Esophagus muscularis mucosa (tissue), 4 donors: ENCODE measurements around the gene ADGRD2. TPM values are rescaled to one million over a fixed set of nuclear protein-coding genes. Genes with fewer than 3 reads are reported as not detected.

Experiments used
- DNase-seq: peaks from one replicate; pipeline ENCODE4 v3.0.0-alpha.2; 2017; ENCODE audit errors: extremely low spot score
- H3K27ac ChIP-seq, 4 donors: fragments of 200-600 bp; sonication (generic); replicated peaks in 1 of 4; 1 replicate in 3 of 4; 2 replicates in 1 of 4; pipeline ENCODE4 v1.5.1; 2016 to 2019; ENCODE audit warnings: mild to moderate bottlenecking in 1 of 4
- H3K27me3 ChIP-seq, 4 donors: fragments of 200-600 bp; sonication (generic); one replicate each; pipeline versions ENCODE4 v1.5.1 to v1.6.0; 2016 to 2019
- H3K36me3 ChIP-seq, 4 donors: fragments of 200-600 bp; sonication (generic); one replicate each; pipeline ENCODE4 v1.5.1; 2016 to 2019
- H3K4me1 ChIP-seq, 4 donors: fragments of 200-600 bp; sonication (generic); one replicate each; pipeline ENCODE4 v1.5.1; 2016 to 2019
- H3K4me3 ChIP-seq, 4 donors: fragments of 200-600 bp; sonication (generic); 1 replicate in 2 of 4; 2 replicates in 2 of 4; pipeline ENCODE4 v1.5.1; 2016 to 2019; ENCODE audit warnings: mild to moderate bottlenecking in 4 of 4, moderate library complexity in 1 of 4
- H3K9me3 ChIP-seq, 4 donors: fragments of 200-600 bp; sonication (generic); 1 replicate in 3 of 4; 2 replicates in 1 of 4; pipeline ENCODE4 v1.5.1; 2016 to 2019
- EP300 ChIP-seq: sonication (generic); formaldehyde crosslinking; IDR thresholded peaks from one replicate; pipeline ENCODE4 v1.6.1; 2017; ENCODE audit warnings: antibody characterized with exemption
- POLR2A ChIP-seq: fragments of 450-650 bp; IDR thresholded peaks from one replicate; pipeline ENCODE4 v1.6.1; 2017; ENCODE audit warnings: antibody characterized with exemption, moderate library complexity, mild to moderate bottlenecking, low read depth
- POLR2AphosphoS5 ChIP-seq, 2 donors: sonication (generic); formaldehyde crosslinking; IDR thresholded peaks; one replicate each; pipeline ENCODE4 v1.6.1; 2017; ENCODE audit warnings: antibody characterized with exemption in 2 of 2
- WGBS: methylation state at CpG from one replicate; pipeline ENCODE4 v1.1.5; 2018; 5-methylcytosine and 5-hydroxymethylcytosine counted together
- intact Hi-C: fragments of 100-400 bp; cut with DNase I; formaldehyde crosslinking; loops from one replicate; pipeline ENCODE4 v1.15.1; 2023
- total RNA-seq, 4 donors: library from RNA; depleted of rRNA; stranded (reverse); fragments of >200 nt; gene quantifications; one replicate each; pipeline versions ENCODE4 v1.1.0 to v1.2.1, GENCODE V29; 2016
- TF ChIP-seq, protein P1 (sequence below), 3 experiments: fragments of 200-600 bp in 2 of 3; fragments of 450-650 bp in 1 of 3; sonication (generic) in 2 of 3; IDR thresholded peaks; one replicate each; pipeline ENCODE4 v1.5.1; 2017 to 2019; ENCODE audit warnings: antibody characterized with exemption in 3 of 3, mild to moderate bottlenecking in 2 of 3, moderate library complexity in 1 of 3

ADGRD2 gene
- total RNA-seq, 4 donors from 2014 or later: not detected

DNA sequence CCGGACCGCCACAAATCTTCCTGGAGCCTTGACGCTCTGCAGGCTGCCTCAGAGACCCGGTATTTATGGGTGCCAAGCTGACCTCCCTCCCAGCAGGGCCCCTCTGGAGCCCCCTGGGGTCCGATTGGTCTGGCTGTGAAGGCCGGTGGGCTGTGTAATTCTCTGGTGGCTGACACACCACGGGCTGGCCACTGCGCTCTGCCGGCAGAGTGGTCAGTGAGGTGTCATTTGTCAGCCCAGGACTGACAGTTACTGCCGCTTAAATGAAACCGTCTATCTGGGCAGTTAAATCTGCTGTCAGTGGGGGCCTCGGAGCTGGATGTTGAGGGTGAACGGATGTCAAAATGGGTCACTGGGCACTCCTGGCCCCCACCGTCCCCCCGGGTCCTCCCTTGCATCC, 46.2 kb downstream of the ADGRD2 start:
- no peaks in the 10 kb centered on the region for H3K9me3 ChIP-seq
- TF ChIP-seq POLR2AphosphoS5 (IDR thresholded peaks at IDR 0.05) (no peak), EP300 (no peak), POLR2A (no peak)
- TF ChIP-seq, protein P1, sequence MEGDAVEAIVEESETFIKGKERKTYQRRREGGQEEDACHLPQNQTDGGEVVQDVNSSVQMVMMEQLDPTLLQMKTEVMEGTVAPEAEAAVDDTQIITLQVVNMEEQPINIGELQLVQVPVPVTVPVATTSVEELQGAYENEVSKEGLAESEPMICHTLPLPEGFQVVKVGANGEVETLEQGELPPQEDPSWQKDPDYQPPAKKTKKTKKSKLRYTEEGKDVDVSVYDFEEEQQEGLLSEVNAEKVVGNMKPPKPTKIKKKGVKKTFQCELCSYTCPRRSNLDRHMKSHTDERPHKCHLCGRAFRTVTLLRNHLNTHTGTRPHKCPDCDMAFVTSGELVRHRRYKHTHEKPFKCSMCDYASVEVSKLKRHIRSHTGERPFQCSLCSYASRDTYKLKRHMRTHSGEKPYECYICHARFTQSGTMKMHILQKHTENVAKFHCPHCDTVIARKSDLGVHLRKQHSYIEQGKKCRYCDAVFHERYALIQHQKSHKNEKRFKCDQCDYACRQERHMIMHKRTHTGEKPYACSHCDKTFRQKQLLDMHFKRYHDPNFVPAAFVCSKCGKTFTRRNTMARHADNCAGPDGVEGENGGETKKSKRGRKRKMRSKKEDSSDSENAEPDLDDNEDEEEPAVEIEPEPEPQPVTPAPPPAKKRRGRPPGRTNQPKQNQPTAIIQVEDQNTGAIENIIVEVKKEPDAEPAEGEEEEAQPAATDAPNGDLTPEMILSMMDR (IDR thresholded peaks at IDR 0.05): no peak
- H3K4me3 ChIP-seq: no peak overlapping the region
- DNase-seq: no peak
- intact Hi-C loops: no loop called here
- peaks cover 0 to 81% (median 4%) of the 10 kb centered on the region in 4 donors for H3K27me3 ChIP-seq
- WGBS: 78% methylated on average over 9 of the region's 15 CpGs
- H3K27ac ChIP-seq: no peak overlapping the region
- H3K4me1 ChIP-seq: no peaks in the 10 kb centered on the region
- H3K36me3 ChIP-seq: no peaks in the 10 kb centered on the region

DNA sequence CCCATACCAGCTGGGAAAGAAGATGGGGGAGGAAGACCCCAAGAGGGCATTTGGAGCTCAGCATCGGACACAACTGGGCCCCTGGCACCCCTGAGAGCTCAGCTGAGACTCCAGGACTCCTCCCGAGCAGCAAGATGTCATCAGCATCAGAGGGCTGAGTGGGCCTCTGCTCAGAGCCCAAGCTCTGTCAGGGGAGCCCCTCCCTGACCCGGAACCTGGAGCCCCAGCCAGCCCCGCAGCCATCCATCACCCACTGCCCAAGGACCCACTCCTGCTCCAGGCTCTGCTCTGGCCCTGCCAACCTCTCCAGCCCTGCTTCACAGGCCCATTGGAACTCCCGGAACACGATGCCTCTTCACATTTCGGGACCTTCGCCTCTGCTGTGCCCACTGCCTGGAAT, 47.2 kb downstream of the ADGRD2 start:
- no peak for TF ChIP-seq POLR2A
- no peak for TF ChIP-seq POLR2AphosphoS5 (IDR thresholded peaks at IDR 0.05)
- TF ChIP-seq EP300: no peak
- TF ChIP-seq, protein P1 (IDR thresholded peaks at IDR 0.05): no peak
- no peak for DNase-seq
- peaks cover 0 to 81% (median 12%) of the 10 kb centered on the region in 4 donors for H3K27me3 ChIP-seq
- intact Hi-C loops: no loop called here
- H3K36me3 ChIP-seq: no peaks in the 10 kb centered on the region
- WGBS: 89% methylated on average over 7 of the region's 8 CpGs
- no peak overlapping the region for H3K4me3 ChIP-seq
- H3K4me1 ChIP-seq: no peaks in the 10 kb centered on the region
- no peaks in the 10 kb centered on the region for H3K9me3 ChIP-seq
- no peak overlapping the region for H3K27ac ChIP-seq

DNA sequence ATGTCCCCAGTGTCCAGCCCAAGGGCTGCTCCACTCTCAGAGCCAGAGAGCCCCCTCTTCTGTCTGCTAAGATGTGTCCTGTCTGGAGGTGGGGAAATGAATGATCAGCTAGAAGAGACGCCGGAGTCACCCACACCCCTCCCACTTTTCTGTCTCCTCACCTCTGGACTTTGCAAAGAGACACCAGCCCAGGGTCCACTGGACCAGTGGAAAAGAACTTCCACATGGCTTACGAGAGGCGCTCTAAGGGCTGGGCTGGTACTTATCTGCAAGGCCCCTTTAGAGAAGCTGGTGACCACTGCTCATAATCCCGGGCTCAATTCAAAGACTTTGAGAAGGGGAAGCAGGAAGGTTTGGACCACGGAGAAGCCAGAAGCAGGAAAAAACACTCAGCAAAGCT, 47.8 kb downstream of the ADGRD2 start:
- DNase-seq: no peak
- Histone ChIP-seq H3K27ac (no peak overlapping the region), H3K27me3 (peaks cover 3 to 81% (median 18%) of the 10 kb centered on the region in 4 donors), H3K4me1 (peaks cover 2 to 6% (median 4%) of the 10 kb centered on the region in 4 donors), H3K4me3 (no peak overlapping the region), H3K9me3 (no peaks in the 10 kb centered on the region), H3K36me3 (no peaks in the 10 kb centered on the region)
- WGBS: 63% methylated on average over 6 of the region's 6 CpGs
- intact Hi-C loops: no loop called here
- TF ChIP-seq, protein P1 (IDR thresholded peaks at IDR 0.05): no peak
- TF ChIP-seq POLR2A (no peak), EP300 (no peak), POLR2AphosphoS5 (IDR thresholded peaks at IDR 0.05) (no peak)

DNA sequence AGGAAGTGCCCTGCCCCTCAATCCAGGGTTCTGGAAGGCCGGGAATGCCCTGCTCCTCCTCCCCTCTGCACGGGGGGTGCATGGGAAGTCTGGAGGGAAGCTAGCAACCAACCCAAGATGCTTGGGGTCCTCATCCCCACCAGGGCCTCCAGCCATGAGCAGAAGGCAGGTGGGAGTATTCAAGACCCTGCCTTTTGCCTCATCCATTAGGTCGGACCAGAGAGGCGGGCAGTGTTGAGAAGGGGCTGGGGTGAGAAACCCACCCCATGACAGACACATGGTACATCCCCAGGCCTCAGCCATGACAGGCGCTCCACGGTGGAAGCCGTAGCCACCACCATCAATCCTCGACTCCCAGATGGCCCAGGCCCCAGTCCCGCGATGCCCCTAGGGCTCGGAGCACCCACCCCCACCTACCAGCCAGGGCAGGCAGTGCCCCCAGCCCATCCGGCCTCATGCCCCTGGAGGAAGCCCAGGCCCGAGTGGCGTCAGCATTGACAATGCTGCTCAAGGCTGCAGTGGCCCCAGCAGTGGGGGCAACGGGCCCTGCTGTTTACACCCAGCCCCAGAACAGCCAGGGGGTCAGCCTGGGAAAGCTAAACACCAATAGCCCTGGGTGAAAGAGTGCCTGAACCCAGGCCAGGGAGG, 48.4 kb downstream of the ADGRD2 start:
- Histone ChIP-seq H3K27ac (no peak overlapping the region), H3K4me3 (no peak overlapping the region), H3K4me1 (peaks cover 8 to 12% (median 10%) of the 10 kb centered on the region in 4 donors), H3K27me3 (peaks cover 4 to 85% (median 24%) of the 10 kb centered on the region in 4 donors), H3K9me3 (no peaks in the 10 kb centered on the region), H3K36me3 (no peaks in the 10 kb centered on the region)
- intact Hi-C loops: no loop called here
- no peak for DNase-seq
- TF ChIP-seq, protein P1 (IDR thresholded peaks at IDR 0.05): no peak
- TF ChIP-seq EP300 (no peak), POLR2A (no peak), POLR2AphosphoS5 (IDR thresholded peaks at IDR 0.05) (no peak)
- 67% methylated on average over 10 of the region's 15 CpGs for WGBS

DNA sequence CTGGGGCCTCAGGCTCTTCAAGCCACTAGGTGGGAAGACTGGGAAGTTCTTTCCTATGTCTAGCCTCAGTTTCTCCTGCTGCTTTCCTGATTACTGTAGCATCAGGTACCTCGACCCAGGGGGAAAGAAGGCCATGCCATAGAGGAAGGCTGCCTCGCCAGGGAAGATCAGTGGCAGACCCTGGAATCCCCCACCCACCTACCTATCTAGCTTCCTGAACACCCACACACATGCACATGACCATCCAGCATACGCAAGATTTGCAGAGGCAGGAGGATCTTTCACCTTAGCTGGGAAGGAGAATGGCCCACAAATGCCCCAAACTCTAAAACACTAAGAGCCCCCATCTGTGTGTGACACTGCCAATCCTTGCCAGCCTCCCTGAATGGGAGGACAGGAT, 49.0 kb downstream of the ADGRD2 start:
- no peak for DNase-seq
- WGBS: 80% methylated on average over 3 of the region's 3 CpGs
- Histone ChIP-seq H3K27me3 (peaks cover 6 to 87% (median 30%) of the 10 kb centered on the region in 4 donors), H3K27ac (no peak overlapping the region), H3K36me3 (no peaks in the 10 kb centered on the region), H3K4me3 (no peak overlapping the region), H3K9me3 (no peaks in the 10 kb centered on the region), H3K4me1 (peaks cover 12 to 18% (median 16%) of the 10 kb centered on the region in 4 donors)
- intact Hi-C loops: no loop called here
- no peak for TF ChIP-seq POLR2A
- TF ChIP-seq, protein P1 (IDR thresholded peaks at IDR 0.05): no peak
- no peak for TF ChIP-seq POLR2AphosphoS5 (IDR thresholded peaks at IDR 0.05)
- no peak for TF ChIP-seq EP300
